ENCODE measurements around the gene GMDS. TPM values are rescaled to one million over a fixed set of nuclear protein-coding genes. Genes with fewer than 3 reads are reported as not detected.

Gene GMDS
- total and polyA plus RNA-seq, 2 of the 13 experiments (the other 11 are each of a cell fraction or from before 2014, with no cell fraction given): 64.4 to 112 TPM

- TF ChIP-seq ZNF781 (CRISPR knock-in tag; IDR thresholded peaks at IDR 0.05; ENCODE audit: borderline replicate concordance, not compliant biosample characterization) (no peak), NR3C1 (CRISPR knock-in tag; IDR thresholded peaks at IDR 0.05) (no peak), ZNF34 (CRISPR knock-in tag; IDR thresholded peaks at IDR 0.05; ENCODE audit: borderline replicate concordance) (no peak), ZNF441 (CRISPR knock-in tag; IDR thresholded peaks at IDR 0.05; ENCODE audit: borderline replicate concordance) (no peak), KAT8 (CRISPR knock-in tag; IDR thresholded peaks at IDR 0.05) (no peak), THAP9 (CRISPR knock-in tag; IDR thresholded peaks at IDR 0.05; ENCODE audit: borderline replicate concordance) (no peak), PAWR (CRISPR knock-in tag; IDR thresholded peaks at IDR 0.05; ENCODE audit: borderline replicate concordance) (no peak), DZIP1 (CRISPR knock-in tag; IDR thresholded peaks at IDR 0.05) (no peak), KLF13 (CRISPR knock-in tag; IDR thresholded peaks at IDR 0.05) (no peak), CEBPB (IDR thresholded peaks at IDR 0.05; ENCODE audit: borderline replicate concordance, low read depth, low read length) (peak; percentile 96), BCL6 (CRISPR knock-in tag; IDR thresholded peaks at IDR 0.05) (peak; percentile 75), SNAPC2 (CRISPR knock-in tag; IDR thresholded peaks at IDR 0.05) (no peak), ZBTB21 (CRISPR knock-in tag; IDR thresholded peaks at IDR 0.05) (0 out of 2 replicates have a peak, but pooled peaks have one; percentile 18), ARID3A (IDR thresholded peaks at IDR 0.05; ENCODE audit: low read depth, low read length) (peak; percentile 48; the same call in 1 of the 2 replicates), GFI1 (CRISPR knock-in tag; IDR thresholded peaks at IDR 0.05; ENCODE audit: borderline replicate concordance) (no peak), MYC (CRISPR knock-in tag; IDR thresholded peaks at IDR 0.05; ENCODE audit: borderline replicate concordance) (no peak), ZEB1 (IDR thresholded peaks at IDR 0.05; ENCODE audit: insufficient replicate concordance, low read depth) (no peak), KMT2A (CRISPR knock-in tag; IDR thresholded peaks at IDR 0.05) (no peak), AKAP8 (CRISPR knock-in tag; IDR thresholded peaks at IDR 0.05) (no peak), ZFP36 (IDR thresholded peaks at IDR 0.05; ENCODE audit: borderline replicate concordance, low read depth, low read length, partially characterized antibody) (no peak), JUND (CRISPR knock-in tag; IDR thresholded peaks at IDR 0.05) (no peak), SOX5 (CRISPR knock-in tag; IDR thresholded peaks at IDR 0.05; ENCODE audit: borderline replicate concordance) (0 out of 2 replicates have a peak, but pooled peaks have one; percentile 12), CEBPG (CRISPR knock-in tag; IDR thresholded peaks at IDR 0.05) (peak; percentile 82)
Observed at GRCh38 chr6:1597924-1598323, 647.5 kb downstream of the GMDS start (continued).
